Umbilical cord (tissue), 2 donors: ENCODE results near the gene EMSY. TPM values are rescaled to one million over a fixed set of nuclear protein-coding genes. Genes with fewer than 3 reads are reported as not detected.
"Not testable (repeated sequence)": the region's sequence is repeated elsewhere in the genome, so short reads cannot be mapped to it uniquely, and the experiment has no call there.

Experiments
- DNase-seq: peaks from one replicate; pipeline ENCODE4 v3.0.0-alpha.2; 2015; ENCODE audit warnings: low spot score
- total RNA-seq: library from RNA; depleted of rRNA; stranded (reverse); fragments of >200 nt; gene quantifications from one replicate; pipeline ENCODE4 v1.2.3, GENCODE V29; 2014; ENCODE audit warnings: low replicate concordance; ENCODE audit not compliant: insufficient read depth

EMSY gene
- total RNA-seq, 1 donor from 2014 or later: 21.9 TPM

DNA sequence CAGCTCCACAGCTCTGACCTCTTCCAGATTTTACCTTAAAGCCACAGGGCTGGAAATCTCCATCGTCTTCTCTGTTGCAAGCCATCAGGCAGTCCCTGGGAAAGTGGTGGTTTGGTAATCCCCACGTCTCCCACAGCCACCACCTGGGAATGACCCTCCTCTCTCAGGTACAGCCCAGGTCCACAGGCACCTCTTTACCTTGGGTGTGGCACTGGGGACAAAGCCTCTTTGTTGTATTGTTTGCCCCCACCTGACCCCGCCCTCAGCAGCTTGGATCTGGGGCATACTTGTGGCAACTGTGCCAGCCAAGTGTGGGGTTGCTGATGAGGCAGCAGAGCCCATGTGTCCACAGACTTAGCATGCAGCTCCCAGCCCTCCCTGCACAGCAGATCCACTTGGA is 148.1 kb downstream of the EMSY start:
- peak; percentile 54 for DNase-seq

DNA sequence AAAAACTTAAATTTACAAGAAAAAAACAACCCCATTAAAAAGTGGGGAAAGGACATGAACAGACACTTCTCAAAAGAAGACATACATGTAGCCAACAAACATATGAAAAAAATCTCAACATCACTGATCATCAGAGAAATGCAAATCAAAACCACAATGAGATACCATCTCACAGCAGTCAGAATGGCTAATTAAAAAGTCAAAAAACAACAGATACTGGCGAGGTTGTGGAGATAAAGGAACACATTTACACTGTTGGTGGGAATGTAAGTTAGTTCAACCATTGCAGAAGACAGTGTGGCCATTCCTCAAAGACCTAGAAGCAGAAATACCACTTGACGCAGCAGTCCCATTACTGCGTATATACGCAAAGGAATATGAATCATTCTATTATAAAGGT is 150.3 kb downstream of the EMSY start:
- not testable (repeated sequence) for DNase-seq

GRCh38 chr11:76596652-76597051 is 151.8 kb downstream of the EMSY start:
- no peak for DNase-seq

GRCh38 chr11:76597533-76598425 is 153.0 kb downstream of the EMSY start:
- no peak for DNase-seq

- DNase-seq: no peak
Observed at GRCh38 chr11:76598426-76598839, 153.6 kb downstream of the EMSY start.

- DNase-seq: peak; percentile 62
Observed at GRCh38 chr11:76599041-76600013, 154.5 kb downstream of the EMSY start.

DNA sequence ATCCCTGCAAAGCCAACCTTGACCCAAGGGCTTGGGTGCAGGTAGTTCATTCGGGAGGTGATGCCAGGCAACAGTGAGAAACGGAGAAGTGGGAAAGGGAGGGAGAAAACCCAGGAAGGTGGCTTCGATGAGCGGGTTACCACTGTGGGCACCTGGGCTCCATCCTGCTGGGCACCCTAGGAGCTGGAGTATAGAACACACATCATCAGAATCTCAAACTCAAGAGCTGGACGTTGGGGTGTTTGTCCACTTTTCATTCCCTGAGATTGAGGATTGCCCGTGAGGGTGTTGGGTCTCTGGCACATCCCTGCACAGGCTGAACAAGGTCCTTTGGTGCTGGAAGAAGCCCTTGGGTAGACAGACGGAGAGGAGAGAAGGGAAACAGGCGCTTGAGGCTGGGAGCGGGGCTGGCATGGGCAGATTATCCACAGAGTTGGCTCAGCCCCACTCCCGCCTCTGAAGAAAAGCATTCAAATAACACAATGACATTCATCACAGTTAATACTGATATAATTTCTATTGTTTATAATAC is 155.4 kb downstream of the EMSY start:
- DNase-seq: no peak

GRCh38 chr11:76601272-76601671 is 156.5 kb downstream of the EMSY start:
- DNase-seq: no peak

GRCh38 chr11:76601724-76602123 is 156.9 kb downstream of the EMSY start:
- DNase-seq: peak; percentile 62

GRCh38 chr11:76602431-76602861 is 157.6 kb downstream of the EMSY start:
- peak; percentile 96 for DNase-seq

Other genes starting within 250 kb of the EMSY start
- 2.9 TPM for gene WNT11, start 238.5 kb upstream of the EMSY start, total RNA-seq
- 59.9 TPM for gene THAP12, start 63.9 kb upstream of the EMSY start, total RNA-seq
- 7.0 TPM for gene GVQW3, start 63.7 kb upstream of the EMSY start, total RNA-seq
- gene LRRC32, start 225.7 kb downstream of the EMSY start, total RNA-seq: 47.2 TPM